ENCODE measurements around the gene DYNLT1.
A peak's percentile ranks its signal among the peaks of the same experiment; 100 is the strongest.

DYNLT1 gene

DNA sequence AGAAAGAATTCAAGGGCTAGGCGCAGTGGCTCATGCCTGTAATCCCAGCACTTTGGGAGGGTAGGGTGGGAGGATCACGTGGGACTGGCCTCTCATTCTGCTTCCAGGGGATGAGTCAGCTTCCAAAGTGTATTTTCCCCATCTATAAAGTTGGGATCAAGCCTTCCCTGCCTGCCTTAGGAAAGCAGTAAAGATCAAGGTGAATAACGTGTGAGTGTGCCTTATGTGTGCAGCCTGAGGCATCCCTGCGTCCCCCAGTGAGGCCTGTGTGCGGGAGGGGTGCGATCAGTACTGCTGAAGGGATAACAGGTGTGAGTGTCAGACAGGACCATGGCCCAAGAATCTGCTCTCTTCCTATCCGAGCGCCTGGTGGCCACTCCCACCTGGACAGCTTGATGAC is 57.9 kb downstream of the DYNLT1 start:
- Mint-ChIP-seq H3K9me3 (no peaks in the 10 kb centered on the region), H3K4me1 (ENCODE audit: low read depth in 2 of 2) (peaks cover 0 to 2% of the 10 kb centered on the region in 2 donors), H3K27ac (peak overlapping the region; percentile 13 to 55), H3K36me3 (ENCODE audit: insufficient read depth) (peaks cover 93% of the 10 kb centered on the region), H3K27me3 (no peaks in the 10 kb centered on the region), H3K4me3 (no peak overlapping the region)
- DNase-seq (no peak), ATAC-seq (replicated peaks) (no peak)

All from effector memory CD8-positive, alpha-beta T cell (primary cell).